MM.1S (cell line): ENCODE data around the gene ARL15.

Experiments
- EZH2phosphoT487 ChIP-seq: fragments of 300-600 bp; sonication (generic); IDR thresholded peaks from 2 replicates; pipeline ENCODE4 v1.6.1; 2018; ENCODE audit warnings: antibody characterized with exemption, low read length
- TF ChIP-seq, protein P1 (sequence below): fragments of 300-600 bp; sonication (generic); IDR thresholded peaks from 2 replicates; pipeline ENCODE4 v1.5.1; 2016; ENCODE audit warnings: antibody characterized with exemption, low read length, mixed read lengths

DNA sequence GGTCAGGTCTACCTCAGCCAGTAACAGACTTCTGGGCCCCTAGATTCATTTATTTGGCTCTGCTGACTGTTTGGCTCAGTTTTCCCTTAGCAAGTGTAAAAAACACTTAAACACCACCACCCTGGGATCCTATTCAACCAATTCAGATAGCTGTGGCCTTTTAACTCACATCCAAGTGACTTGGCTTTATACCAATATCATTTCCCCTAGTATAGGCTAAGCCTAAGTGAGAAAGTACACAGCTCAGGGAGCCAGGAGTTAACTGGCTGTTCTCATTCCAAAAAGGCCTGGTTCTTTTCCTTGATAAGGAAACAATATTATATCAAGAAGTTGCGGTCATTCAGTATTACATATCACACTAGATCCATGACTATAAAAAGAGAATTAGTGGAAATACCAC is 163.5 kb downstream of the ARL15 start:
- TF ChIP-seq, protein P1, sequence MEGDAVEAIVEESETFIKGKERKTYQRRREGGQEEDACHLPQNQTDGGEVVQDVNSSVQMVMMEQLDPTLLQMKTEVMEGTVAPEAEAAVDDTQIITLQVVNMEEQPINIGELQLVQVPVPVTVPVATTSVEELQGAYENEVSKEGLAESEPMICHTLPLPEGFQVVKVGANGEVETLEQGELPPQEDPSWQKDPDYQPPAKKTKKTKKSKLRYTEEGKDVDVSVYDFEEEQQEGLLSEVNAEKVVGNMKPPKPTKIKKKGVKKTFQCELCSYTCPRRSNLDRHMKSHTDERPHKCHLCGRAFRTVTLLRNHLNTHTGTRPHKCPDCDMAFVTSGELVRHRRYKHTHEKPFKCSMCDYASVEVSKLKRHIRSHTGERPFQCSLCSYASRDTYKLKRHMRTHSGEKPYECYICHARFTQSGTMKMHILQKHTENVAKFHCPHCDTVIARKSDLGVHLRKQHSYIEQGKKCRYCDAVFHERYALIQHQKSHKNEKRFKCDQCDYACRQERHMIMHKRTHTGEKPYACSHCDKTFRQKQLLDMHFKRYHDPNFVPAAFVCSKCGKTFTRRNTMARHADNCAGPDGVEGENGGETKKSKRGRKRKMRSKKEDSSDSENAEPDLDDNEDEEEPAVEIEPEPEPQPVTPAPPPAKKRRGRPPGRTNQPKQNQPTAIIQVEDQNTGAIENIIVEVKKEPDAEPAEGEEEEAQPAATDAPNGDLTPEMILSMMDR, result no peak
- TF ChIP-seq EZH2phosphoT487, result no peak
